GM18505 (cell line): ENCODE data around the gene PLXNA2.

Experiments
- ATAC-seq: cut with Tn5 transposase; IDR thresholded peaks from one replicate; pipeline ENCODE4 v1.9.1; 2021; ENCODE audit not compliant: unreplicated experiment
- POLR2A ChIP-seq: IDR thresholded peaks from 4 replicates; pipeline ENCODE4 v1.6.1; 2011; ENCODE audit warnings: borderline replicate concordance; ENCODE audit not compliant: insufficient read depth, insufficient read length; ENCODE audit errors: extremely low read depth

PLXNA2 gene

DNA sequence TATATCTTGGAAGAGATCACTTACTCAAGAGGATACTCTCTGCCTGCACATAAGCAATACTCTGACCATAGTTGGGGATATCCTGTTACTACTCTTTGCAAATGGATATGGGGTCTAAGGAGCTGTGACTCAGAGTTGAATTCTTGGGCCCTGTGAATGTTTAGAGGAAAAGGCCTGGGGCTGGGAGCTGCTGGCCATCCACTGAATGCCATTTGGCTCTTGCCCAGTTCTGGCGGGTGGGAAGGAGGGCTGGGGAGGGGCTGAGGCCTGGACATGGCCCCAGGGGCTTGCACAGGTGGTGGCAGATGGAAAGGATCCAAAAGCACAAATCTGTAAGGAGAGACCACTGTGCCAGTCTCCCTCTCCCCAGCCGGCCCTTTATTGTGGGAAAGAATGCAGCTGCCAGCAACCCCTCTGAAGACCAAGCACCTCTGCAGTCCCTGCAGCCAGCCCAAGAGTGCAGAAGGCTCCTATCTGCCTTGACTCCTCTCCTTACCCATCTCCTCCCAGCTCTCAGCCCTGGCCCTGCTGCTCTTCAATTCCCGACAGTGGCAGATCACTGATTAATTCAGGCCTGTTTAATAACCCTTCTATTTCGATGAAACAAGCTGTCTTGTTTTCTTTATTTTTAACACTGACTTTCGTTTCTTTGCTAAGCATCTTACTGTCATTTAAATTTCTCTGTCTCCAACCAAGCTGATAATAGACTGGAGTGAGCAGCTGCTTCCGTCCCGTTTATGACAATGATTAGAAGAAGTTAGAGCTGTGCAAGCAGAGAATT, 12.1 kb downstream of the PLXNA2 start:
- TF ChIP-seq POLR2A: no peak
- ATAC-seq: no peak

DNA sequence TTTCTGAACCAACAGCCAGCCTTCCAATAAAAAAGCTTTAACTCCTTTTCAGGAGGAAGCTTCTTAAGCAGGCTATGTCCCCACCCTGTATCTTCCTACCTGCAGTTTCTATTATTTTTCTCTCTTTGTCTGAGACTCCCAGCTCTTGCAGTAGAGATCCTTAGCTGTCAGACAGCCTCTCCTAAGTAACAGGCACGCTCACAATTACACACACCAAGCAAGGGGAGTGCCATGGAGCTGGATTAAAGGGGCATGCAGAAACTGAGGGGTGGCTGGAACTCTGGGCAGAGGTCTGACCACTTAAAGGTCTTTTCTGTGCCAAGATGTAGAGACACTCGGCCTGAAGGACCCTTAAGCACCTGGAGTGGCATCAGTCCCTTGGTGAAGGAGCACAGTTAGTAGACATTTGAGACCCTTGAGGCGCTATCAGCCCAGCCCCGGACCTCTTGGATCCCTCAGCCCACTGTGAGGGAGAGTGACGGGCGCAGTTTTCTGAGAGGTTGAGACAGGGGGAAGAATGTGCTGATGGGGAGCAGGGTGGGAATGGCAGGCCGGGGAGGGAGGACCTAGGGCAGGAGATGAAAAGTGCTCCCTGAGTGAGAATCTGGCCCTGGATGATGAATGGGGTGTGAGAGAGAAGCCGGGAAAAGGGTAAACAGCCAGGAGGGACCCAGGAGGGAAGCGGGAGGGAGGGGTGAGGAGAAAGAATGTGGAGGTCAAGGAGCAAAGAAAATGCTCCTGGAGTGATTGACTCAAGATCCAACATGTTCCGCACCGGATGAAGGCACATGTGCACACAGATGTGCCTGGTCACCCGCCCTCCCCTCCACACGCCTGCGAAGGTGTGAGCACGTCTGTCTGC, 13.3 kb downstream of the PLXNA2 start:
- TF ChIP-seq POLR2A: no peak

DNA sequence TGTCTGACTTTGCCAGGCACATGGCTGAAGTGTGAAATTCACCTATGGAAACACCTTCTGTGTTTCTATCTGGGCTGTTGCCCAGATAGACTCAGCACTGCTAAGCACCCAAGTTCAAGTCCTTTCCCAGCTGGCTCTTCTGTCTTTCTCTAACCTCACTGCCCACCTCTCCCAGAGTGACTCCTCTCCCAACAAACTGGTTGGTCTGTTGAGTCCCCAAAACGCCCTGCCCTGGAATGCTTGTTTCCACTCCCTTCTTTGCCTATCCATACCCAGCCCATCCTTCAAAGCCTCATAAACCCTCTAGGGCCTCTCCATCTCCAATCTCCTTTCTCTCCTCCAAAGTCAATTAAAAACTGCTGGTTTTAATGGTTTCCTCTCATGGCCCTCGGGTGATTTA, 15.6 kb downstream of the PLXNA2 start:
- no peak for ATAC-seq
- TF ChIP-seq POLR2A: no peak

More for the DNA sequence above, 13.3 kb downstream of the PLXNA2 start:
- ATAC-seq: no peak

DNA sequence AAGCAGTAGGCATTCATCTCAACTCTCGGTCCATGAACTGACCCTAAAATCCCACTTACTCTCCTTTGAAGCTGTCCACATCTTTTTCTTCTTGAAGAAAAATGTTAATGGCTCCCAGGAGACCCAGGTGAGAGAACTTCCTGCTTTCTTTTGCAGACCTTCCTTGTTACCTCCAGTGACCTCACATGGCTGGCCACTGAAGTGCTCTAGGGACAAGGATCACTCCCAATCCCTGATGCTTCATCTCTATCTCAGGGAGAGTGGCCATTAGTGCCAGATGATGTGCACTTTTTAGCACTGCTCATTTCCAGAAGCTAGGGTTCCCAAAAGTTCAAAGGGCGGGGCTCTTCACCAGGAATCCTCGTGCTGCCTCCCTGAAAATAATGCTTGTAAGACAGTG, 16.2 kb downstream of the PLXNA2 start:
- ATAC-seq: no peak
- TF ChIP-seq POLR2A: no peak

DNA sequence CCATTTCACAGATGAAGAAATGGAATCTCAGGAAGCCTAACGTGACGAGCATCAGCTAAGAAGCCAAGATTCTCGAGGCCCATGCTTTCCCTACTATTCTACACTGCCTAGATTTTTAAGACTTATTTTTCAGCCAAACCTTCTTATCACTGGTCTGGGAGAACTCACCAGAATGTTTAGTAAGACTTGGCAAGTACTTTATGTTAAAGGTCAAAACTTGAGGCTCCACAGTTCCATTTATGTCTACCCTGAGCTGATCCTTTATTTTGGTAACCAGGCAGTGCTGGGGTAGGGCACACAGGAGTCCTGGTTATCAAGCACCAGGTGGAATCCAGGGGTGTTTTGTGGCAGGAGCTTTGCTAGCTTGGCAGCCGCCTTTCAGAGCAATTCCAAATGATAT, 16.8 kb downstream of the PLXNA2 start:
- ATAC-seq: no peak
- TF ChIP-seq POLR2A: no peak

DNA sequence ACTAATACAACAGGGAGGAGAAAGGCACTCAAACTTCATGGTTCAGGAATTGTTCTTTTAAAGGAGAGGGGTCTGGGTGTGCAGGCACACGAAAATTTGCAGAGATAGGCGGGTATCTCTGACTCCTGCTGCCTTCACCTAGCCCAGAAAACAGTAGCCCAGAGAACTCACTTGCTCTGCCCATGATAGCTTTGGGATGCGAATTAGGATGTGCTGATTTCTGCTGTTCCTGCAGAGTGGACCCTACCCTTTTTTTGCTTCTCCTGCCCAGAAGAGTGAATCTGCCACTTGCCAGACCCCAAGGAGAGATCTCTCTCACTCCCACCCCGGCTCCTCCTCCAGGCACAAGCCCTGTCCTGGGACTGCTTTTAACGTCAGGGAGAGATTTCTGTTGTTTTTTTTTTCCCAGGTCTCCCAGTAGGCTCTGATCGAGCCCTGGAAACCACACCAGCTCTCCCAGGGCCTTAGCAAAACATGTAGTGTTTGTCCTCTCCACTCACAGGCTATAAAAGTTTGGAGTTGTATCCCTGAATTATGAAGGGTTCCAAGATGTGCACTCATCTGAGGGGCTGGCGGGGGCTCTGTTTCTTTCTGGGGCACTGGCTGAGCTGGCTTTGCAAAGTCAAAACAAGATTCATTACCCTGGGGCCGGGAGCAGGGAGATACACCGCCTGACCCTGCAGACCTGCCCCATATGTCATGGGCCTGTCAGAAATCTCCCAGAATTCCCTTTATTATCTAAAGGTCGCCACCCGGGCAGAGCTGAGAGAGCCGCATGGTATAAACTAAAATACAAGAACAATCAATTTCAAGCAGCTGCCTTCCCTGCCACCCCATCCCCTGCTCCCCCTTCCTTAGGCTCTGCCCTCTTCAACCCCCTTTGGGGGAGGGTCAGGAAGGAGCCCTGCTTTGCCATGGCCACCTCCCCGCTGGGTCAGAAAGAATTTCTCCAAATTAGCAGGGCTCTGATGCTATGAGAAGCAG, 17.9 kb downstream of the PLXNA2 start:
- no peak for ATAC-seq
- no peak for TF ChIP-seq POLR2A

DNA sequence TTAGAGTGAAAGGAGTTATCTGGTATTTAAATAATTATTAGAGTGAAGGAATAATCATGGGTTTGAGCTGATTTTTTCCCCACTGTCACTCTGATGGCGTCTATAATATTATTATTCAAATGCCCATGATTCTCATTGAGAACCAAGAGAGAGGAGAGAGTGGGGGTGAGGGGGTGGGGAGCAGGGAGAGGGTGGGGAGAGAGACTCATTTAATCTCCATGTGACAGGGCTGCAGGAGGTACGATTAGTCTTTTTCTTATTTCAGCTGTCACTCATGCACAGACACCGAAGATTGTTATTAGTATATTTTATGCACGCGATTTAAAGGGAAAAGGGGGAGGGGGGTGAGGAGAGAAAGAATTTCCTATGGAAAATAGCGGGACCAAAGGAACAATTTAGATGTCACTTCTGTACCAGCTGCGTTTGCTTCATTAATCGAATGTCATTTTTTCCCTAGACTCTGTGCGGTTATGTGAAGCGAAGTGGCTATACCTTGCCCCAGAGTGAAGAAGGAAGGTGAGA, 19.9 kb downstream of the PLXNA2 start:
- TF ChIP-seq POLR2A: no peak
- ATAC-seq: no peak

DNA sequence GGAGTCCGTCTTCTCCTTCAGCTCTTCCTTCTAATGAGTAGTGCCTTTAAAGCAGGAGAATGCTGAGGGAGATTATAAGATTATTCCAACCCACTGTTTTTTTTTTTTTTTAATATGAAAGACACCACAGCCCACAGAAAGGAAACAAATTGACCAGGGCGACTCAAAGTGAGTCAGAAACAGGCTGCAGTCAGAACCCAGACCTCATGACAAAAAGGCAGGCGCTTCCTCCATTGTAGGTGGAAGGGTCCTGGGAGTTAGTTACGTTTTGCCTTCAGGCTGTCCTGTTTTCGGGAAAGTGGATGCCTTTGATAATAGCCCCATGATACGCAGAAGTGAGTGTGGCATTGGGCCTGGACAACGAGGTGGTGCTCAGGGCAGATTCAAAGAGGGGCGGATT, 21.0 kb downstream of the PLXNA2 start:
- TF ChIP-seq POLR2A: no peak
- no peak for ATAC-seq

DNA sequence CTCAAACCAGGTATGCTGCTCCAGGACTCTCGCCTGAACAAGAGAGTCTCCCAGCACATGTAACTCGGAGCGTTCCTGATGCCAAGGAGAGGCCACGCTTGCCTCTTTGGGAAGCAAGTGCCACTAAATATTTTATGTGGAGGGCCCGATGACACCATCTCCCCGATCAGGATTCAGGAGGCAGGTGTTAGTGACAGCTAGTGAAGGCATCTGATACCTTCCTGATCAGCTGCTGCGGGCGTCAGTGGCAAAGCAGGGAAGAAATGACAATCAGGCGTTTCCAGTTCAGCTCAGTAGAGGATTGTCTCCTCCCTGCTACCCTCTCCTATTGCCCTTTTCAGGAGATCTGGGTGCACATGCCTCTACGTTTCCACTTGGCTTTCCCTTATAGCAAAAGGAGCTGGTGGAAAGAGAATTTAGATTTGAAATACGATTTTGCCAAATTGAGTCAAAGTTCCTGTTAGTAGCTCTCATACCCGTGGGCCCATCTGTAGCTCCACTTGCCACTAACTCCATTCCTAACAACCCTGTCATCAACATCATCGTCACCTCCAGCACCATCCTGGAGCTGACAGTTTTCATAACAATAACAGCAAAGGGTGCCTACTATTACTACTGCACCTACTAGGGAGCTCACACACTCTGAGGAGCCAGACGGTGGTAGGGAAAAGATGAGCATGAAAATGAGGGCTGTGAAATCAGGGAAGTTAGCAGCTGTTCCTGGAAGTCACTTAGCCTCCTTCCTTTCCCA, 21.6 kb downstream of the PLXNA2 start:
- no peak for TF ChIP-seq POLR2A
- ATAC-seq: no peak

DNA sequence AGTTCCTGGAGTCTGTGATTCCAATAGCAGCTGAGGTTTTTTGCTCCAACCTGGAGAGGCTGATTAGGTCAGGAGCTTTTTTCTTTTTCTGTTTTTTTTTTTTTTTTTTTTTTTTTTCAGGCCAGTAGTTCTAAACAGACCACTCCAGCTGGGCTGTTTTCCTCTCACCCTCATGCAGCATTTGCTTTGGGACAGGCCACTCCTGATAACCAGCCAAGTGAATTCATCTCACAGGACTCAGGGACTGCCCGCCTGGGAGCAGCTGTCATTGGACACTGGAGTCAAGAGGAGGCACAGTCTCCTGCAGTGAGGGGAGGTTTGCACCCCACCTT, 22.9 kb downstream of the PLXNA2 start:
- TF ChIP-seq POLR2A: no peak
- ATAC-seq: no peak

DNA sequence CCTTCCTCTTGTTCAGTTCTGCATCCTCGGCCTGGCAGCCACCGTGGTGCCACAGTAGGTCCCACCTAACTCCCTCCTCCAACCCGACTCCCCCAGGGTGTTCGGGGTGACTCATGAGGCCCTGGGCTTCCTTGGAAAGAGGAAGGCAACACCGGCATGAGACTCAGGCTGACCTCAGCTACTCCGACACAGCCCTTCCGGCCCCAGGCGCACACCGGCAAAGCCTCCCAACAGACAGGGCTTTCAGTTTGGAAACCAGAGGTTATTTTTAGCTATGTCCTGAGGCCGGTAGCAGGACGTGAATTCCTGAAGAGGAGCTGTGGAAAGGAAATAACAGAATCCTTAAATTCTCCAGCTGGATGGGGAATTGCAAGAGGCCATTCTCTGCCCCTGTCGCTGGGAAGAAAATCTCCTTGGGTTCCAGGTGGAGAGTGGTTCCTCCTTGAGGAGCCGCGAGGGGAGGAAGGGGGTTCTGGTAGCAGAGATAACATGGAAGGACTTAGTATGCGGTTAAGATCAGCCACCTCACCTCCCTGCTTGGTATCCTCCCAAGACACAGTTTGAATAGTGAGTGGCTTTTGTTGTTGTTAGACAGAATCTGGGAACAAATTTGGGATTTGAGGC, 24.4 kb downstream of the PLXNA2 start:
- no peak for ATAC-seq
- no peak for TF ChIP-seq POLR2A
